Aortic smooth muscle cell (primary cell): ENCODE data around the gene ITPRID2. TPM values are rescaled to one million over a fixed set of nuclear protein-coding genes. Genes with fewer than 3 reads are reported as not detected.

Experiments used
- total RNA-seq: library from RNA; depleted of rRNA; stranded (reverse); fragments of >200 nt; gene quantifications from 2 replicates; pipeline ENCODE4 v1.2.3, GENCODE V29; 2014

ITPRID2 gene
- 174 and 208 TPM in 2 replicates for total RNA-seq

GRCh38 chr2:181891258-181891965 lies at the start of gene ITPRID2:
TSS of gene ITPRID2 (plus strand) at chr2:181891730. CDS start at chr2:181892067, 337 bp downstream.

Other genes starting within 250 kb of the ITPRID2 start
- gene CERKL, start 234.6 kb upstream of the ITPRID2 start, total RNA-seq = 0.13 and 0.19 TPM in 2 replicates
- not detected in 2 replicates for gene NEUROD1, start 211.2 kb upstream of the ITPRID2 start, total RNA-seq
- 0.26 and 0.56 TPM in 2 replicates for gene PPP1R1C, start 94.1 kb downstream of the ITPRID2 start, total RNA-seq